DMS53 (cell line): ENCODE data around the gene DBN1.

ENCODE experiments used
- DNase-seq: peaks from one replicate; lab custom pipeline; 2025; lab: John Stamatoyannopoulos, UW

The DBN1 gene

GRCh38 chr5:177443144-177443983 lies 30.1 kb downstream of the DBN1 start:
- no peak for DNase-seq

- no peak for DNase-seq
Measured at GRCh38 chr5:177442066-177442826, 31.2 kb downstream of the DBN1 start.

GRCh38 chr5:177440990-177441780 lies 32.2 kb downstream of the DBN1 start:
- DNase-seq, result no peak

- no peak for DNase-seq
Measured at GRCh38 chr5:177440211-177440989, 33.0 kb downstream of the DBN1 start.

GRCh38 chr5:177439518-177440053 lies 33.8 kb downstream of the DBN1 start:
- no peak for DNase-seq

- DNase-seq, result no peak
Measured at GRCh38 chr5:177438468-177438867, 35.0 kb downstream of the DBN1 start.

- no peak for DNase-seq
Measured at GRCh38 chr5:177437623-177438022, 35.8 kb downstream of the DBN1 start.

- no peak for DNase-seq
Measured at GRCh38 chr5:177435847-177436536, 37.4 kb downstream of the DBN1 start.

- DNase-seq, result no peak
Measured at GRCh38 chr5:177434942-177435738, 38.3 kb downstream of the DBN1 start.

GRCh38 chr5:177434437-177434836 lies 39.0 kb downstream of the DBN1 start:
- no peak for DNase-seq

- DNase-seq, result no peak
Measured at GRCh38 chr5:177433658-177434217, 39.7 kb downstream of the DBN1 start.

- DNase-seq, result no peak
Measured at GRCh38 chr5:177432839-177433657, 40.4 kb downstream of the DBN1 start.

GRCh38 chr5:177432143-177432838 lies 41.1 kb downstream of the DBN1 start:
- DNase-seq, result no peak

- no peak for DNase-seq
Measured at GRCh38 chr5:177431317-177432142, 41.9 kb downstream of the DBN1 start.

- DNase-seq, result no peak
Measured at GRCh38 chr5:177430972-177431316, 42.5 kb downstream of the DBN1 start.

- no peak for DNase-seq
Measured at GRCh38 chr5:177430140-177430951, 43.1 kb downstream of the DBN1 start.
